ENCODE results near the gene MITF.

GRCh38 chr3:69987833-69988232 is 248.6 kb downstream of the MITF start:
- no peak for TF ChIP-seq POLR2A (IDR thresholded peaks at IDR 0.05)
- no peak for TF ChIP-seq CTCF (IDR thresholded peaks at IDR 0.05)

Measured in esophagus squamous epithelium (tissue), 4 donors.